HCT116 (cell line): ENCODE data around the gene ANXA10. TPM values are rescaled to one million over a fixed set of nuclear protein-coding genes. Genes with fewer than 3 reads are reported as not detected.

Experiments used
- ATAC-seq: fragments of 200-7000 bp; cut with Tn5 transposase; 2 replicates; pipeline ENCODE4 v1.9.1; 2020; ENCODE audit warnings: mild to moderate bottlenecking, moderate library complexity
- BruUV-seq: library from RNA; stranded (reverse); fragments of 400-500 nt; replicated peaks from 2 replicates; lab custom pipeline; 2021; lab: Mats Ljungman, UMichigan
- CTCF ChIA-PET: fragments of 300-600 bp; sonication (Branson Sonifier 250); formaldehyde crosslinking; loops from one replicate; lab custom pipeline; 2021; ENCODE audit warnings: antibody characterized with exemption; lab: Charles Lee
- POLR2A ChIA-PET: fragments of 300-600, 350-600 bp; sonication (Branson Sonifier 250); formaldehyde crosslinking; loops from one replicate; lab custom pipeline; 2021; ENCODE audit warnings: antibody characterized with exemption; lab: Charles Lee
- RAD21 ChIA-PET, 2 experiments: fragments of 300-600 bp; sonication (Branson Sonifier 250); formaldehyde crosslinking; loops; one replicate each; lab custom pipeline; 2023; ENCODE audit warnings: low total read pairs in 2 of 2; ENCODE audit not compliant: uncharacterized antibody in 2 of 2, unreplicated experiment in 2 of 2, low non-redundant PET in 1 of 2; lab: Charles Lee
- DNase-seq: peaks from one replicate; pipeline ENCODE4 v3.0.0-alpha.2; 2010; ENCODE audit warnings: low read depth, low spot score
- H2AFZ ChIP-seq: fragments of 200-600 bp; shearing (Covaris generic), sonication (generic); 2 replicates; pipeline ENCODE4 v1.6.1; 2017; ENCODE audit warnings: low read depth, mixed run types, mixed read lengths, antibody characterized with exemption, low read length; ENCODE audit not compliant: poor library complexity, severe bottlenecking
- H3K27ac ChIP-seq: 2 replicates; pipeline ENCODE4 v1.5.1; 2012; ENCODE audit warnings: low read depth, low read length
- H3K27me3 ChIP-seq: fragments of 200-600 bp; sonication (generic); 2 replicates; pipeline ENCODE4 v1.6.1; 2016; ENCODE audit warnings: mixed run types, low read length, mixed read lengths; ENCODE audit not compliant: insufficient read depth
- H3K36me3 ChIP-seq, 2 experiments: fragments of 200-500 bp in 1 of 2; fragments of 200-600 bp in 1 of 2; sonication (Bioruptor generic) in 1 of 2; sonication (generic) in 1 of 2; 2 replicates each; pipeline versions ENCODE4 v1.5.1 to v1.6.1; 2014 to 2016; ENCODE audit warnings: low read length in 2 of 2, inconsistent platforms in 1 of 2, mixed read lengths in 1 of 2, mixed run types in 1 of 2; ENCODE audit not compliant: insufficient read depth in 2 of 2, control insufficient read depth in 1 of 2
- H3K4me1 ChIP-seq, 2 experiments: fragments of 200-600 bp in 1 of 2; sonication (generic) in 1 of 2; 2 replicates each; pipeline versions ENCODE4 v1.5.1 to v1.6.1; 2012 to 2017; ENCODE audit warnings: low read length in 2 of 2, inconsistent platforms in 1 of 2, mild to moderate bottlenecking in 1 of 2, mixed read lengths in 1 of 2, mixed run types in 1 of 2, moderate library complexity in 1 of 2; ENCODE audit not compliant: insufficient read depth in 2 of 2, control insufficient read depth in 1 of 2
- H3K4me2 ChIP-seq: fragments of 200-600 bp; sonication (generic); 2 replicates; pipeline ENCODE4 v1.6.1; 2017; ENCODE audit warnings: mixed run types, low read length, mixed read lengths
- H3K4me3 ChIP-seq, 2 experiments: fragments of 200-600 bp in 1 of 2; sonication (generic) in 1 of 2; replicated peaks in 1 of 2; 2 replicates each; pipeline ENCODE4 v1.5.1; 2011 to 2016; ENCODE audit warnings: low read length in 2 of 2, control low read depth in 1 of 2, low read depth in 1 of 2, mild to moderate bottlenecking in 1 of 2, mixed read lengths in 1 of 2, mixed run types in 1 of 2
- H3K79me2 ChIP-seq: fragments of 200-600 bp; sonication (generic); 2 replicates; pipeline ENCODE4 v1.6.1; 2017; ENCODE audit warnings: mild to moderate bottlenecking, mixed run types, low read length, moderate library complexity, mixed read lengths; ENCODE audit not compliant: insufficient read depth
- H3K9ac ChIP-seq: fragments of 200-600 bp; sonication (generic); 2 replicates; pipeline ENCODE4 v1.6.1; 2016; ENCODE audit warnings: low read length, mixed read lengths
- H3K9me2 ChIP-seq: fragments of 200-600 bp; sonication (generic), shearing (Covaris generic); 2 replicates; pipeline ENCODE4 v1.6.1; 2017; ENCODE audit warnings: mixed run types, mild to moderate bottlenecking, moderate library complexity; ENCODE audit not compliant: insufficient read depth
- H3K9me3 ChIP-seq, 2 experiments: fragments of 200-500 bp in 1 of 2; fragments of 200-600 bp in 1 of 2; sonication (Bioruptor generic) in 1 of 2; sonication (generic) in 1 of 2; 2 replicates each; pipeline ENCODE4 v1.6.1; 2014 to 2017; ENCODE audit warnings: low read length in 2 of 2, mixed read lengths in 2 of 2, inconsistent platforms in 1 of 2, low read depth in 1 of 2, mild to moderate bottlenecking in 1 of 2, mixed run types in 1 of 2, moderate library complexity in 1 of 2; ENCODE audit not compliant: control insufficient read depth in 1 of 2, insufficient read depth in 1 of 2
- H4K20me1 ChIP-seq: fragments of 200-600 bp; sonication (generic), shearing (Covaris generic); 2 replicates; pipeline ENCODE4 v1.6.1; 2017; ENCODE audit warnings: mixed run types, mild to moderate bottlenecking, moderate library complexity; ENCODE audit not compliant: insufficient read depth
- ATF3 ChIP-seq: IDR thresholded peaks from 2 replicates; pipeline ENCODE4 v1.6.1; 2012
- CTCF ChIP-seq, 3 experiments: fragments of 200-600 bp in 1 of 3; sonication (generic) in 1 of 3; IDR thresholded peaks in 2 of 3; conservative IDR thresholded peaks in 1 of 3; 2 replicates each; pipeline ENCODE4 v1.5.1; 2012 to 2017; ENCODE audit warnings: low read depth in 2 of 3, low read length in 2 of 3, antibody characterized with exemption in 1 of 3, borderline replicate concordance in 1 of 3, control low read depth in 1 of 3, mild to moderate bottlenecking in 1 of 3, mixed read lengths in 1 of 3, mixed run types in 1 of 3, moderate library complexity in 1 of 3; ENCODE audit not compliant: insufficient read depth in 1 of 3
- EZH2 ChIP-seq: fragments of 200-600 bp; sonication (generic); IDR thresholded peaks from 2 replicates; pipeline ENCODE4 v1.6.1; 2017; ENCODE audit warnings: antibody characterized with exemption, mixed run types
- MAX ChIP-seq: IDR thresholded peaks from 2 replicates; pipeline ENCODE4 v1.6.1; 2012
- RAD21 ChIP-seq: IDR thresholded peaks from 2 replicates; pipeline ENCODE4 v1.6.1; 2012; ENCODE audit warnings: low read depth, mild to moderate bottlenecking
- REST ChIP-seq: IDR thresholded peaks from 2 replicates; pipeline ENCODE4 v1.6.1; 2012; ENCODE audit warnings: low read depth
- YY1 ChIP-seq: IDR thresholded peaks from 2 replicates; pipeline ENCODE4 v1.6.1; 2011; ENCODE audit warnings: low read length, low read depth, moderate library complexity, mild to moderate bottlenecking; ENCODE audit not compliant: insufficient replicate concordance; ENCODE audit errors: extremely low read depth
- ZBTB33 ChIP-seq: IDR thresholded peaks from 2 replicates; pipeline ENCODE4 v1.6.1; 2011; ENCODE audit warnings: mild to moderate bottlenecking, low read length, moderate library complexity; ENCODE audit not compliant: insufficient replicate concordance; ENCODE audit errors: extremely low read depth
- intact Hi-C: fragments of 100-400 bp; cut with micrococcal nuclease; formaldehyde crosslinking; loops from 2 replicates; pipeline ENCODE4 v1.10.0; 2022
- total RNA-seq: library from RNA; stranded (reverse); gene quantifications from one replicate; pipeline ENCODE4 v1.2.1, GENCODE V29; 2021; ENCODE audit not compliant: unreplicated experiment

ANXA10 gene
- total RNA-seq, 1 experiment from 2014 or later: 15.1 TPM

- Histone ChIP-seq H3K79me2 (no peaks in the 10 kb centered on the region), H3K27me3 (no peaks in the 10 kb centered on the region), H3K9ac (no peak overlapping the region), H3K36me3 (no peaks in the 10 kb centered on the region), H3K9me3 (no peaks in the 10 kb centered on the region), H2AFZ (no peak overlapping the region), H3K9me2 (no peaks in the 10 kb centered on the region; the same call in 1 of the 2 replicates), H4K20me1 (no peaks in the 10 kb centered on the region), H3K4me3 (no peak overlapping the region), H3K4me1 (no peaks in the 10 kb centered on the region), H3K27ac (no peak overlapping the region), H3K4me2 (no peak overlapping the region)
- ATAC-seq: no peak
- no peak for TF ChIP-seq REST
- no TSS peak for BruUV-seq
- ChIA-PET CTCF (no interaction called here), POLR2A (no interaction called here), RAD21 (no interaction called here)
- intact Hi-C loops: no loop called here
- DNase-seq: no peak
Observed at GRCh38 chr4:168197926-168198325, 105.6 kb downstream of the ANXA10 start.

GRCh38 chr4:168199260-168199957 lies 107.1 kb downstream of the ANXA10 start:
- no peak for ATAC-seq
- no TSS peak for BruUV-seq
- Histone ChIP-seq H3K9me3 (peaks cover 4 to 9% of the 10 kb centered on the region in 2 experiments; a peak in 2 of 4 replicates), H3K4me2 (no peak overlapping the region), H3K36me3 (no peaks in the 10 kb centered on the region), H4K20me1 (no peaks in the 10 kb centered on the region), H3K4me3 (no peak overlapping the region), H3K27ac (no peak overlapping the region), H3K79me2 (no peaks in the 10 kb centered on the region), H3K9me2 (no peaks in the 10 kb centered on the region; the same call in 1 of the 2 replicates), H3K9ac (no peak overlapping the region), H3K4me1 (no peaks in the 10 kb centered on the region), H2AFZ (no peak overlapping the region), H3K27me3 (no peaks in the 10 kb centered on the region)
- ChIA-PET RAD21 (no interaction called here), CTCF (interaction anchor here (0.7 kb wide), 1 partner anchor 8 kb away, joined by 3 read pairs; no protein-coding TSS in a partner anchor), POLR2A (no interaction called here)
- intact Hi-C loops: no loop called here
- TF ChIP-seq CTCF (IDR thresholded peaks at IDR 0.05 in 2 of 3, conservative IDR thresholded peaks at IDR 0.05 in 1 of 3; ENCODE audit: borderline replicate concordance in 1 of 3, insufficient read depth in 1 of 3, low read depth in 2 of 3, low read length in 2 of 3): no peak
- no peak for TF ChIP-seq ZBTB33
- TF ChIP-seq MAX: no peak
- no peak for TF ChIP-seq YY1
- no peak for TF ChIP-seq RAD21
- no peak for TF ChIP-seq ATF3
- no peak for TF ChIP-seq EZH2
- no peak for DNase-seq
